Ishikawa (cell line): Measurements from ENCODE around the gene VWF.

Experiments used
- EP300 ChIP-seq: IDR thresholded peaks from 2 replicates; pipeline ENCODE4 v1.6.1; 2012; ENCODE audit warnings: borderline replicate concordance
- TF ChIP-seq, protein P1 (sequence below): IDR thresholded peaks from 2 replicates; pipeline ENCODE4 v1.6.1; 2012

GRCh38 chr12:5909560-5909959, 214.9 kb downstream of the VWF start:
- TF ChIP-seq EP300 = no peak
- TF ChIP-seq, protein P1, sequence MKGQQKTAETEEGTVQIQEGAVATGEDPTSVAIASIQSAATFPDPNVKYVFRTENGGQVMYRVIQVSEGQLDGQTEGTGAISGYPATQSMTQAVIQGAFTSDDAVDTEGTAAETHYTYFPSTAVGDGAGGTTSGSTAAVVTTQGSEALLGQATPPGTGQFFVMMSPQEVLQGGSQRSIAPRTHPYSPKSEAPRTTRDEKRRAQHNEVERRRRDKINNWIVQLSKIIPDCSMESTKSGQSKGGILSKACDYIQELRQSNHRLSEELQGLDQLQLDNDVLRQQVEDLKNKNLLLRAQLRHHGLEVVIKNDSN = no peak
